GM19025 (cell line): ENCODE data around the gene MYO5A.
"Not testable (repeated sequence)": the region's sequence is repeated elsewhere in the genome, so short reads cannot be mapped to it uniquely, and the experiment has no call there.

Experiments used
- ATAC-seq: cut with Tn5 transposase; IDR thresholded peaks from one replicate; pipeline ENCODE4 v1.9.1; 2021; ENCODE audit warnings: mild to moderate bottlenecking, low read depth, moderate library complexity; ENCODE audit not compliant: unreplicated experiment

Gene MYO5A

DNA sequence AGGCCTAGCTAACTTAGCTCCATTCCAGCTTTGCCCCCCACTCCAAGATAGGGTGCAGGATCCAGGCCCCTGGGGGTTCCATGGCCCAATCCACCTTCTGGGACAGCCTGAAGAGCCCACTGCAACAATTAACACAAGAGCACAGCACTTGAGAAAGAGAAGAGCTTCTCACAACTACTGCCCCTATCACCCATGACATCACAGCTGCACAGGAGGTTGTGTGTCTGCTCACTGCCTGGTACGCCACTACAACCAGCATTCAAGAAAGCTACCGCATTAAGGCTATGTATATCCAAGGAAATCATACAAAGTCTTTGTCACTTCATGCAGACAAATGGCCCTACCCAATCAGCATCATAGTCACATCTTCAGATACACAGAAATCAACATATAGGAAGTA lies 62.0 kb downstream of the MYO5A start:
- no peak for ATAC-seq

DNA sequence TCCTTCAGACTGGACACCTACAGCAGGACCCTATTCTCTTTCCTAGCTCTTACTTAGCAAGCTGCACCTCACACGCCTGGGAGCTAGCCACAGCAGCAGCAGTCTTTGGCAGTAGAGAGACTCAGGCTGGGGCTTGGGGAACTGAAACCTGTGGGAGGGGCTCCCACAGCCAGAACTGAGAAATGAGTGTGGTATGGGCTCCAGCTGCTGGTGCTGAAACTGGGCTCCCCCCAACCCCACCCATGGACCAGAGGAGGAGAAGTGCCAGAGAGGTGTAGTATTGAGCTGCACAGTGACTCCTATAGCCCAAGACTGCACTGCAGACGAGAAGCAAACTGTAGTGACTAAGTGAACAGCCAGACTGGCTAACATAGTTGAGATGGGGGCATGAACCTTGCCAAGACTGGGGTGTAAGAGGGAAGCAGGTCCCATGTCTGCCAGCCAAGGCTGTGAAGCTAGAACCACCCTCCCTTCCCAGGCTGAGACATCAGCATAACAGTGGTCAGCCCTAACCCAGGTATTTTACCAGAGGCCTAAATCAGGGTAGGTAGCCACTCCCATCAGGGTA lies 62.5 kb downstream of the MYO5A start:
- peak; percentile 87 for ATAC-seq

DNA sequence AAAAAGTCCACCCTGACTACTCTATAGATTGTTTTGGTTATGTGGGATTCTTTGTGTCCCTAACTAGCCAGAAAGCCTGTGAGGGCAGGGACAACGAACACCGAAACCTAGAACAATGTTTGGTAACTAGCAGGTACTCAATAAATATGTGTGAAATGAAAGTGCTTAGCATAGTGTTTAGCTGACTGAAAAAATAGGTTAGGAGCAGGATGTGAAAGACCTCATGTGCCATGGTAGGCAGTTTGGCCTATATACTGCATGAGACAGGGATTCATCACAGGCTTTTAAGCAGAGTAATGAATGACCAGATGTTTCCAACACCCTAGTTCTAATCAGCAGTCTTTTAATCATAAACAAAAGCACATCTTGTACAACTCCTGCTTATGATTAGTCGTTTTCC lies 64.2 kb downstream of the MYO5A start:
- ATAC-seq: peak; percentile 61

DNA sequence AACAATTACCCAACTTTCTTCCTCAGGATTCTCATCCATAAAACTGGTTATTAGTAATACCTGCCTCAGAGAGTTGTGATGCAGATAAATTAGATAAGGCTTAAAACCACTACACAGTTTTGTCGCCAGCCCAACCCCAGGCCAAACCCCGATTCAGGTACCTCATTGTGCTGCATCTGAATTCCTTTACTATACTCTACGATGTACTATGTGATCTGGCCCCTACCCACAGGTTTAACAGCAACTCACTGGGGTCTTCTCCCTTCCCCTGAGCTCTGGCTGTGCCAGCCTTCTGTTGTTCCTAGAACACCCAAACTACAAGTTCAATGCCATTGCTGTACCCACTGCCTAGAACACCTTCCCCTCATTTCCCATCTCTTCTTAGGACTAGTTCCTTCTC lies 64.6 kb downstream of the MYO5A start:
- no peak for ATAC-seq

DNA sequence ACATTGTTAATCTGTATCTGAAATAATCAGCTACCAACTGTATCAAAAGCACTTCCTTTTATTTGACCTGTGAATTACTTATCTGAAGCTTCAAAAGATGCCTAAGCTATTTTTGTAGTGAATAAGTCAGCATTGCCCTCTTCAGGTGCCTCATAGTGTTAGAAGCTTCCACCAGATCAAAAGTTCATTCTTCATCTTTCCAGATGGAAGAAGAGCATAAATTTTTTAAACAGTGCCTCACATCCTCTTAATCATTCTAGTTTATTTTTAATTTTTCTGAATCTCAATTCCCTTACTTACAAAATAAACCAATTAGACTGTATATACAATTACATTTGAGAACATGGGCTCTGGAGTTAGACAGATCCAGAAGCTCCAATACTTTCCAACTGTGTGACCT lies 65.0 kb downstream of the MYO5A start:
- ATAC-seq: no peak

DNA sequence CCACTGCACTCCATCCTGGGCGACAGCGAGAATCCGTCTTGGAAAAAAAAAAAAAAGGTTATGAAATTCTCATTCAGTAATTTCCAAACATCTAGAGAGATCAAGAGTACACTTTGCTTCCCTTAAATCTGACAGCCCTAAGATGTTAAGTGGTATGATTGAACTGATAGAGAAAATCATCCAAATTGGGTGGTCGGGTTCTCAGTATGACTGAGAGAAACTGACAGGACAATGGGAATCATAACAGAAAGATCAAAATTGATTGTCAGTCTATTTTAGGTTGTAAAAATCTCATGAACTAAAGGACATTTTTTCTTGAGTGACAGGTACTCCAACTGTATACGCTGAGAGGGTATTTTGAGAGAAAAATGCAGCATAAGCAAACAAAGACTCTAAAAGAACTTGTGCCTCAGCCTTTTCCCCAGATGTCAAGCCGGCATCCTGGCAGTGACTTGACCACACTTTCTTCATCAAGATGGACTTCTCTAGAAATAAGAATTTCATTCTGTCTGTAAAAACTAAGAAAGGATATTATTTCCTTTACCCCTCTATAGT lies 65.8 kb downstream of the MYO5A start:
- no peak for ATAC-seq

DNA sequence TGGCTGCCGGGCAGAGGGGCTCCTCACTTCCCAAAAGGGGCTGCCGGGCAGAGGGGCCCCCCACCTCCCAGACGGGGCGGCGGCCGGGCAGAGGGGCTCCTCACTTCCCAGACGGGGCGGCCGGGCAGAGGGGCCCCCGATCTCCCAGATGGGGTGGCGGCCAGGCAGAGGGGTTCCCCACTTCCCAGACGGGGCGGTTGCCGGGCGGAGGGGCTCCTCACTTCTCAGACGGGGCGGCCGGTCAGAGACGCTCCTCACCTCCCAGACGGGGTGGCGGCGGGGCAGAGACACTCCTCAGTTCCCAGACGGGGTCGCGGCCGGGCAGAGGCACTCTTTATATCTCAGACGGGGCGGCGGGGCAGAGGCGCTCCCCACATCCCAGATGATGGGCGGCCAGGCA lies 69.0 kb downstream of the MYO5A start:
- not testable (repeated sequence) for ATAC-seq

DNA sequence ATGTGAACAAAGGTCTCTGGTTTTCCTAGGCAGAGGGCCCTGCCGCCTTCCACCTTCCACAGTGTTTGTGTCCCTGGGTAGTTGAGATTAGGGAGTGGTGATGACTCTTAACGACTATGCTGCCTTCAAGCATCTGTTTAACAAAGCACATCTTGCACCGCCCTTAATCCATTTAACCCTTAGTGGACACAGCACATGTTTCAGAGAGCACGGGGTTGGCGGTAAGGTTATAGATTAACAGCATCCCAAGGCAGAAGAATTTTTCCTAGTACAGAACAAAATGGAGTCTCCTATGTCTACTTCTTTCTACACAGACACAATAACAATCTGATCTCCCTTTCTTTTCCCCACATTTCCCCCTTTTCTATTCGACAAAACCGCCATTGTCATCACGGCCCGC lies 69.4 kb downstream of the MYO5A start:
- ATAC-seq: not testable (repeated sequence)

DNA sequence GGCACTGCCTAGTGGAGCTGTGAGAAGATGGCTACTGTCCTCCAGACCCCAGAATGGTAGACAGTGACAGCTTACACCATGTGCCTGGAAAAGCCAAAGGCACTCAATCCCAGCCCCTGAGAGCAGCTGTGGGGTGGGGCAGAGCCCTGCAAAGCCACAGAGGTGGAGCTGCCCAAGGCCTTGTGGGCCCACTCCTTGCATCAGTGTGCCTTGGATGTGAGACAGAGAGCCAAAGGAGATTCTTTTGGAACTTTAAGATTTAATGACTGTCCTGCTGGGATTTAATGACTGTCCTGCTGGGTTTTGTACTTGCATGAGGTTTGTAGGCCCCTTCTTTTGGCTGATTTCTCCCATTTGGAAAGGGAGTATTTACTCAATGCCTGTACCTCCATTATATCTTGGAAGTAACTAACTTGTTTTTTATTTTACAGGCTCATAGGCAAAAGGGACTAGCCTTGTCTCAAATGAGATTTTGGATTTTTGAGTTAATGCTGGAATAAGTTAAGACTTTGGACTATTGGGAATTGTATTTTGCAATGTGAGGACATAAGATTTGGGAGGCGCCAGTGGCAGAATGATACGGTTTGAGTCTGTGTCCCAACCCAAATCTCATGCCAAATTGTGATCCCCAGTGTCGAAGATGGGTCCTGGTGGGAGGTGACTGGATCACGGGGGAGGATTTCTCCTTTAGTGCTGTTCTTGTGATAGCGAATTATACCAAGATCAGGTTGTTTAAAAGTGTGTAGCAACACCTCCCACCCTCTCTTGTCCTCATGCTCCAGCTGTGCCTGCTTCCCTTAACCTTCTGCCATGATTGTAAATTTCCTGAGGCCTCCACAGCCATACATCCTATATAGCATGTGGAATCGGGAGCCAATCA lies 80.4 kb downstream of the MYO5A start:
- no peak for ATAC-seq

DNA sequence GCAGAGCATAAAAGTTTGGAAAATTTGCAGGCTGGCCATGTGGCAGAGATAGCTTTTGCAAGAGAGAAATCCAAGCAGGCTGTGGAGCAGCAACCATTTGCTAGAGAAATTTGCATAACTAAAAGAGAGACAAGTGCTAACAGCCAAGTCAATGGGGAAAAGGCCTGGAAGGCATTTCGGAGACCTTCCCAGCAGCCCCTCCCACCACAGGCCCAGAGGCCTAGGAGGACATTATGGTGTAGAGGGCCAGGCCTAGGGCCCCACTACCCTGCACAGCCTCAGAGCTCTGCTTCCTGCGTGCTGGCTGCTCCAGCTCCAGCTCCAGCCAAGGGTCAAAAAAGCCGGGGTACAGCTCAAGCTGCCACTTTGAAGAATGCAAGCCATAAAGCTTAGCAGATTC lies 82.7 kb downstream of the MYO5A start:
- ATAC-seq: no peak

DNA sequence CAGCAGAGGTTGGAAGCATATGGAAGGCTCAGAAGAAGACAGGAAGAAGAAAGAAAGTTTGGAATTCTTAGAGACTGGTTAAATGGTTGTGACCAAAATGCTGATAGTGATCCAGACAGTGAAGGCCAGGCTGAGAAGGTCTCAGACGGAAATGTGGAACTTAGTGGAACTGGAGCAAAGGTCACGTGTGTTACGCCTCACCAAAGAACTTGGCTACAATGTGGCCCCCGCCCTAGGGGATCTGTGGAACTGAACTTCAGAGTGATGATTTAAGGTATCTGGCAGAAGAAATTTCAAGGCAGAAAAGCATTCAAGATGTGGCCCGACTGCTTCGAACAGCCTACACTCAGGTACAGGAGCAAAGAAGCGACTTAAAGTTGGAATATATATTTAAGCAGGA lies 83.1 kb downstream of the MYO5A start:
- ATAC-seq: no peak

DNA sequence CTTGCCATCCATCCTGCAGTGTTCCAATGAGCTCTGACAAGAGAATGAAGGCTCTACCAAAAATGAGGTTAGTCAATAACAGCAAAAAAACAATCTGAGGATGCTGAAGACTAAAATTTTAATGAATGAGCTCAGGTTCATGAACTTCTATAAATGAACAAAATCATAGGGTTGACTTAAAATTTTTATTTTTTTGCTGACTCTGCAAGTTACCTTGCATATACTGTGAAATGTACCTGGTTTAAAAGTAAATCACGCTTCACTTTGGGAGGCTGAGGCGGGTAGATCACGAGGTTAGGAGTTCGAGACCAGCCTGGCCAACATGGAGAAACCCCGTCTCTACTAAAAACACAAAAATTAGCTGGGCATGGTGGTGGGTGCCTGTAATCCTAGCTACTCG lies 85.5 kb downstream of the MYO5A start:
- ATAC-seq: not testable (repeated sequence)

DNA sequence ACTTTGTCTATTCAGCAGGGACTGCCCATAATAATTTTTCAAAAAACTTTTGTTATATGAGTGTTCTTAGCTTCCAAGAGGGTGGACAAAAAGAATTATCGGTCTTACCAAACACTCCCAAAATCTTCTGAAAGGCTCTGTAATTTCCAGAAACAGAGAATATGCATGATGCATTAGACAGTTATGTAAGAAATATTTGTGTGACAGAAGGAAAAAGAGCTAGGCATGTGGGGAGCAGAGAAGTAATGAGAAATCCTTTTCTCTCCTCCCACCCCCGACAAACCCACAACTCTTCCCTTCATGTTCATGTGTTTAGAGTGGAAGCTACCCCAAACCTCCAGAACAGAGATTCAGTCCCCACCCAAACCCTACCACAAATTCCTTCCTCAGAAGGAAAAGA lies 86.8 kb downstream of the MYO5A start:
- no peak for ATAC-seq

DNA sequence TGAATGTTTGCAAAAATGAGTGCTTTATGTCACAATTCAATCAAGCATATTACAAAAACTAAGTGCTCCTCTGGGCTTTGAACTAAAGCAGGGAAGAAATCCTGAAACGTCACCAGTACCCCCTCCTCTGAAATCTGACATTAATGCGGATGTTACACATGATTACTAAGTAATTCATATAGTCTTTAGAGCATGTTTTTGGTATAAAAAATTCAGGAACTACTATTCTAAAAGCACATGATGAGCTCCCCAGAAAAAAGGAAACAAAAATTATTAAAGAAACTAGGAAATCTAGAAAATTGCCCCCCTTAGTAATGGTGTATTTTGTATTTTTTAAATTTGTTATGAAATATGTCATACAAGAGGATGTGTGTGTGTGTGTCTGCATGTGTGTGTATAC lies 87.7 kb downstream of the MYO5A start:
- no peak for ATAC-seq

DNA sequence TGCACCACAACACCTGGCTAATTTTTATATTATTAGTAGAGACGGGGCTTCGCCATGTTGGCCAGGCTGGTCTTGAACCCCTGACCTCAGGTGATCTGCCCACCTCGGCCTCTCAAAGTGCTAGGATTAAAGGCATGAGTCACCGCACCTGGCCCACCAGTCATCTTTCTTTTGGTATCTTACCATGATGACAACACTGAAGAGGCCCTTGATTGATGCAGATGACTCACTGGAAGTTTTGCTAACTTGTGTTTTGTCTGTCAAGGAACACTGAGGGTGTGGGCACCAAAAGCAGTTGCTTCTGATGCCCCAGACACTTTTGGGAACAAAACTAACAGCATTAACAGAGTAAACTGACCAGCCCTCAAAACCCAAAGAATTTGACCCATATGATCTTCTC lies 88.3 kb downstream of the MYO5A start:
- ATAC-seq: no peak

DNA sequence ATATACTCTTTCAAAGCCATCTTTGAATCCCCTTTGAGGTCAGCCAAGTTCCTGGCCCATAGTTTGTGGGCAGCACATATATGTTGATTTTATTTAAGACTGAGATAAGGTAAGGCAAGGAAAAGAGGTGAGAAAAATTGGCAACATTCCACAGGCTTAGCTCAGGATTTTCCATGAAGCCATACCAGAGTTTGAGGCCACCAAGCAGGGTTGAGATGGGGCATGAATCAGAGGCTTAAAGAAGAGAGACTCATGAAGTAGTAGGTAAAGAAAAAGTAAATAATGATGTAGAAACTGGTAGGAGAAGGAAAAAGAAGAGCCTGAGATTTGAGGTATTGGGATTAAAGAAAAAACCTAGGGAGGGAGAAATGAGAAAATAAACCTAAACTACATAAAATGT lies 89.2 kb downstream of the MYO5A start:
- no peak for ATAC-seq

DNA sequence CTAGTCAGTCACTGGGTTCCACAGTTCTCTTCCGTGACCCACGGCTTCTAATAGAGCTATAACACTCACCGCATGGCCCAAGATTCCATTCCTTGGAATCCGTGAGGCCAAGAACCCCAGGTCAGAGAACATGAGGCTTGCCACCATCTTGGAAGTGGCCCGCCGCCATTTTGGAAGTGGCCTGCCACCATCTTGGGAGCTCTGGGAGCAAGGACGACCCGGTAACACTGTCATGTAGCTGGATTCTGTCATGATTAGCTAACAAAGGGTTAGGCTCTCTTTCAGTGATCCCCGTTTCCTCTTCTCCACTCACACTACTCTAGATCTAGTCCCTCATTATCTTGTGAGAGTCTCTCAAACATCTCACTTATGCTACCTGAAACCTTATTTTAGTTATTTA lies 89.6 kb downstream of the MYO5A start:
- ATAC-seq: not testable (repeated sequence)

DNA sequence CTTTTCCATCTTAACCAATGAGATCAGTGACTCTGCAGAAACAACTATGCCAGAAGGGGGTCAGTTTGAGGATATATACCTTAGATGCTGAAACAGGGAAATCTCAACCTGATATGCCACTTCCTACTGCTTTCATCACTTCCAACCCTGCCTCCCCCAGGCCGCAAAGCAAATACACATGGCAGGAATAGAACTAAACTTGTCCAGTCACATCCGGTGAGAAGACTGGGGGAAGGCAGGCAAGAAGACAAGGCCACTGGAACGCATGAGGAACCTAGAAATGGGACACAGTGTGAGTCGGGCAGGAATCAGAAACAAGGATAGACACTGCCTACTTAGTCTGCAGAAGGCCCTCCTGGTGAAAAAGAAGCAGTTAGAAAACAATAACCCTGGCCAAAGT lies 90.6 kb downstream of the MYO5A start:
- no peak for ATAC-seq

DNA sequence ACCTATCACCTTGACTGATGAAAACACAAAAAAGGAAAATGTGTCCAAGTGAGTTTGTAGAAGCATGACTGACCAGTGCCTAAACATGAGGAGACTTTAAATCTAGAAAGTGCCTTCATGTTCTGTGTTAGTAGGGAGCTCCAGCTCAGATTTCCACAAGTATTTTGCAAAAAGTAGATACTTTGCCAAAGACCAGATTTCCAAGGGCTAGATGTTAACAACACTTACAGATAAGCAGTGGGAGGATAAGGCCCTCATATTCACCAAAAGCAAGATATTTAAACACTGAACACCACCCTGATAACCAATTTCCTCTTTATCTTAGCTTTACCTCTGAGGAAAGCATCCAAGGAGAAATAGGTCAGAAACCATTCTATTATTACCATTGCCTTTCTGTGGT lies 91.0 kb downstream of the MYO5A start:
- no peak for ATAC-seq

DNA sequence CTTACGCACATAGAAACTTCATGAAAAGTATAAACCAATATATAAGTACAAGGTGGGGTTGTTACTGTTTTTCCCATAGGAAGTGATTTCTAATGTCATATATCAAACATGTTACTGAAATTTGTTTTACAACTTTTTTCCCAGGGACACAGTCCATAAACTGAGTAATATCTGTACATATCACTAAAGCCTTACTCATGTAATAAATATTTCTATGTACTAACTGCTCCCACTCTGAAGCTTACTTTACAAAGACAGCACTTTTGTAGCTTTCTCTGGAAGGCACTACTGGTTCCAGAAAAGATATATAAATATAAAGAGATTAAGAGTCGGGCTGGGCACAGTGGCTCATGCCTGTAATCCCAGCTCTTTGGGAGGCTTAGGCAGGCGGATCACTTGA lies 91.7 kb downstream of the MYO5A start:
- ATAC-seq: no peak

DNA sequence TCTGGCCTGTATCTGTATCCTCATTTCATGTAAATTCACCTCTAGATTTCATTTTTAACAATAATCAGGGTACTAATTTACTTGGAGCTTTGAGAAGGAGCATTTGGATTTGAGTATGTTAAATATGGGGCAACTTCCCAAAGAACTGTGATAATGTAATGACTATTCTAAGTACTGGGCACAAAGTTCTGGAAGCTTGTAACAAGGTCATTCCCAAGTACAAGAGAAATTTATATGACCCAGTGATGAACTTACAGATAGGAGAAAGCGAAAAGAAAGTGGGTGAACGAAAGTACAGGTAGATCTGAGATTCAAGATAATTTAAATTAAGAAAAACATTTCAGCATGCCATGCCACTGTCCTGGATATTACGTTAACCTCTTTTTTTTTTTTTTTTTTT lies 93.8 kb downstream of the MYO5A start:
- no peak for ATAC-seq

DNA sequence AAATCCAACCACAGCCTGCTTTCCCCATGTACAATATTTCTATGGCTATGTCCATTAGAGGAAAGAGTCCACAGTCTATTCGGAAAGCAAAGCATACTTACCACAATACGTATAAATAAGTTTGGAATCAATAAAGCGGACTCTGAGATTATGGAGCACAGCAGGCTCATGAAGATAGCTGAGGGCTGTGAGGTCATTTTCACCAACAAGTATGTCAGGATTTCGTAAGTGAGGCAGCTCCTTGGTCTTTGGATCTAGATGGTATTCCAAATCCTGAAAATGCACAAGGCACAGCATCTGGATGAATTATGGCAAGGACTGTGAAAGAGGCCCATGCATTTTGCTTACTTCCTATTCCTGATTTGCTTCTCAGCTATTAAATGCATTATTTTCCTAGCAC lies 100.4 kb downstream of the MYO5A start:
- ATAC-seq: no peak
